NT2/D1 (cell line): ENCODE data around the gene ATRAID.

Experiments used
- SUZ12 ChIP-seq: IDR thresholded peaks from 2 replicates; pipeline ENCODE4 v1.6.1; 2011; ENCODE audit not compliant: insufficient read length, insufficient read depth; ENCODE audit errors: extremely low read depth
- YY1 ChIP-seq: IDR thresholded peaks from 2 replicates; pipeline ENCODE4 v1.6.1; 2011; ENCODE audit not compliant: insufficient read length, insufficient read depth
- ZNF274 ChIP-seq: IDR thresholded peaks from 2 replicates; pipeline ENCODE4 v1.6.1; 2011; ENCODE audit warnings: mild to moderate bottlenecking, low read depth, low read length

GRCh38 chr2:27214941-27215340, 3.1 kb downstream of the ATRAID start:
- TF ChIP-seq YY1 (no peak), ZNF274 (no peak), SUZ12 (no peak)
